ENCODE measurements around the gene NCOA1. TPM values are rescaled to one million over a fixed set of nuclear protein-coding genes. Genes with fewer than 3 reads are reported as not detected.

The NCOA1 gene
- total RNA-seq, 1 experiment from 2014 or later, result 11.6 TPM

DNA sequence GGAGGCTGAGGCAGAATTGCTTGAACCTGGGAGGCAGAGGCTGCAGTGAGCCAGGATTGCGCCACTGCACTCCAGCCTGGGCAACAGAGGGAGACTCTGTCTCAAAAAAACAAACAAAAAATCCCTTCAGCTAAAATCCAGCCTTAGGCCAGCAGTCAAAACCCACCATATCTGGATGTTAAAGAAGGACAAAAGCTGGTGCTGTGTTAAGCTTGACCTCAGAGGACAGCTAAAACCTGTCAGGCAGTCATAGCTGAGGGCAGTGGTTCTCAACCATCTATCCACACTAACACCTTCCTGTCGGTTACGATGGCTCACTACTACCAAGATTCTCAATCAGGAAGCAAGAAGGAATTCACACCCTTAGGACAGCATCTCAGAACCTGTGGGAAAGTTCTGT, 292.6 kb downstream of the NCOA1 start:
- no peaks in the 10 kb centered on the region for H3K36me3 ChIP-seq (ENCODE audit: low read depth)
- CTCF ChIA-PET, result no interaction called here
- H3K4me1 ChIP-seq (replicated peaks; ENCODE audit: insufficient read depth), result peaks cover 10% of the 10 kb centered on the region
- no peak overlapping the region for H2AFZ ChIP-seq
- no peak for DNase-seq
- no peak overlapping the region for H3K4me3 ChIP-seq
- H3K9me3 ChIP-seq (ENCODE audit: insufficient read depth, low read depth), result no peaks in the 10 kb centered on the region
- no peak overlapping the region for H3K4me2 ChIP-seq
- intact Hi-C loops (cut with micrococcal nuclease; ENCODE audit: unreplicated experiment), result no loop called here
- H3F3A ChIP-seq (ENCODE audit: insufficient read depth, low read depth), result no peaks in the 10 kb centered on the region
- H3K27ac ChIP-seq, result no peak overlapping the region
- H3K9me2 ChIP-seq (ENCODE audit: insufficient read depth), result no peaks in the 10 kb centered on the region; the same call in 1 of the 2 replicates
- TF ChIP-seq EZH2 (IDR thresholded peaks at IDR 0.05; ENCODE audit: low read depth), result no peak
- TF ChIP-seq, protein P1, sequence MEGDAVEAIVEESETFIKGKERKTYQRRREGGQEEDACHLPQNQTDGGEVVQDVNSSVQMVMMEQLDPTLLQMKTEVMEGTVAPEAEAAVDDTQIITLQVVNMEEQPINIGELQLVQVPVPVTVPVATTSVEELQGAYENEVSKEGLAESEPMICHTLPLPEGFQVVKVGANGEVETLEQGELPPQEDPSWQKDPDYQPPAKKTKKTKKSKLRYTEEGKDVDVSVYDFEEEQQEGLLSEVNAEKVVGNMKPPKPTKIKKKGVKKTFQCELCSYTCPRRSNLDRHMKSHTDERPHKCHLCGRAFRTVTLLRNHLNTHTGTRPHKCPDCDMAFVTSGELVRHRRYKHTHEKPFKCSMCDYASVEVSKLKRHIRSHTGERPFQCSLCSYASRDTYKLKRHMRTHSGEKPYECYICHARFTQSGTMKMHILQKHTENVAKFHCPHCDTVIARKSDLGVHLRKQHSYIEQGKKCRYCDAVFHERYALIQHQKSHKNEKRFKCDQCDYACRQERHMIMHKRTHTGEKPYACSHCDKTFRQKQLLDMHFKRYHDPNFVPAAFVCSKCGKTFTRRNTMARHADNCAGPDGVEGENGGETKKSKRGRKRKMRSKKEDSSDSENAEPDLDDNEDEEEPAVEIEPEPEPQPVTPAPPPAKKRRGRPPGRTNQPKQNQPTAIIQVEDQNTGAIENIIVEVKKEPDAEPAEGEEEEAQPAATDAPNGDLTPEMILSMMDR (conservative IDR thresholded peaks at IDR 0.05), result no peak
- H3K27me3 ChIP-seq (ENCODE audit: insufficient read depth, low read depth), result no peaks in the 10 kb centered on the region
- POLR2A ChIA-PET (ENCODE audit: unreplicated experiment), result no interaction called here
- no peaks in the 10 kb centered on the region for H3K79me2 ChIP-seq (ENCODE audit: low read depth)
- no TSS peak for BruUV-seq (replicated peaks)
- no peaks in the 10 kb centered on the region for H4K20me1 ChIP-seq (ENCODE audit: insufficient read depth)

DNA sequence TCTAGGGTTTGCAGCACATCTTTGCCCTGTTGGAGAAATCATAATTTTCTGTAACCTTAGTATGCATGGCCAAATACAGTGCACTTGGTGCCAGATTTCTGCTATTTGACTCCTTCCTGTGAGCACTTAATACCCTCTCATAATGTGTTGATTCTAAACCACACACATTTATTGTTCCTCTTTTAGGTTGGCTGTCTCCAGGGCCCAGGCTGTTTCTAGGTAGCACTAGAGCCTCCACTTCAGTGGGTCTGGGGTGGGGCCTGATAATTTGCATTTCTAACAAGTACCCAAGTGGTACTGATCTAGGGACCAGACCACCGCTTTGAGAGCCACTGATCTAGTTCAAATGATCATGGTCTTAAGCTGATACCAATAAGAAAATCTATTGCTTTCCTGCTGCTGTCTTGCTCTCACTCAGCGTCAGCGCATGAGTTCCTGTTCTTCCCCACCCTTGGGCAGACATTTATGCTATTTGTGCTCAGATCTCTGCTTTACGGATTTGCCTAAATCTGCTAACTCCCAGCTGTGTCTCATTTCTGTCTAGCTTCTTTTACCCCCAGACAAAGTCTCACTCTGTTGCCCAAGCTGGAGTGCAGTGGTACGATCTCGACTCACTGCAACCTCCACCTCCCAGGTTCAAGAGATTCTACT, 294.7 kb downstream of the NCOA1 start:
- BruUV-seq (replicated peaks), result no TSS peak
- CTCF ChIA-PET, result no interaction called here

DNA sequence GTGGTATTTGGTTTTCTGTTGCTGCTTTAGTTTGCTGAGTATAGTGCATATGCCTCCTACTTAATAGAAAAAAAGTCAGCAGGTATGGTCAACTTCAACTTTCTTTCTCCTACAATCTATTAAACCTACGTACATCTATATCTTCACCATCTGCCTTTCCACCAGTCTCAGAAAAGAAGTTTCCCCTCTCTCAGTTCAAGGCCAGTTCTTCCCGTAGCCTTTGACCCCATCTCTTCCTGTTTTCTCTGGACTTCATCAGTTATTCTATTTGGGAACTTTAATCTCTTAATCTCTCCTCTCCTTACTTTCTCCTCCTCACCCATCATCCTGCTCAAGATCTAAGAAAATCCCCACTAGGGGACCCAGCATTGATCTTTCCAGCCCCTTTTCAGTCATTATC, 296.5 kb downstream of the NCOA1 start:
- no peak for DNase-seq
- H3K27me3 ChIP-seq (ENCODE audit: insufficient read depth, low read depth), result no peaks in the 10 kb centered on the region
- intact Hi-C loops (cut with micrococcal nuclease; ENCODE audit: unreplicated experiment), result no loop called here
- H2AFZ ChIP-seq, result no peak overlapping the region
- peaks cover 13% of the 10 kb centered on the region; the same call in 1 of the 2 replicates for H3F3A ChIP-seq (ENCODE audit: insufficient read depth, low read depth)
- no TSS peak for BruUV-seq (replicated peaks)
- no peak overlapping the region for H3K4me3 ChIP-seq
- H4K20me1 ChIP-seq (ENCODE audit: insufficient read depth), result no peaks in the 10 kb centered on the region
- no peak overlapping the region for H3K4me2 ChIP-seq
- H3K27ac ChIP-seq, result no peak overlapping the region
- ChIA-PET POLR2A (ENCODE audit: unreplicated experiment) (no interaction called here), CTCF (no interaction called here)
- no peaks in the 10 kb centered on the region for H3K9me2 ChIP-seq (ENCODE audit: insufficient read depth)
- no peaks in the 10 kb centered on the region for H3K36me3 ChIP-seq (ENCODE audit: low read depth)
- no peaks in the 10 kb centered on the region for H3K9me3 ChIP-seq (ENCODE audit: insufficient read depth, low read depth)
- no peaks in the 10 kb centered on the region for H3K79me2 ChIP-seq (ENCODE audit: low read depth)
- TF ChIP-seq, protein P1 (conservative IDR thresholded peaks at IDR 0.05), result no peak
- no peak for TF ChIP-seq EZH2 (IDR thresholded peaks at IDR 0.05; ENCODE audit: low read depth)
- H3K4me1 ChIP-seq (replicated peaks; ENCODE audit: insufficient read depth), result peaks cover 13% of the 10 kb centered on the region

More for the DNA sequence above, 294.7 kb downstream of the NCOA1 start:
- no peaks in the 10 kb centered on the region for H3K9me3 ChIP-seq (ENCODE audit: insufficient read depth, low read depth)
- no peaks in the 10 kb centered on the region for H3K4me1 ChIP-seq (replicated peaks; ENCODE audit: insufficient read depth)
- no peaks in the 10 kb centered on the region for H3F3A ChIP-seq (ENCODE audit: insufficient read depth, low read depth)
- H3K27me3 ChIP-seq (ENCODE audit: insufficient read depth, low read depth), result no peaks in the 10 kb centered on the region
- no peak overlapping the region for H3K27ac ChIP-seq
- no peaks in the 10 kb centered on the region for H3K79me2 ChIP-seq (ENCODE audit: low read depth)
- no peak overlapping the region for H3K4me3 ChIP-seq
- no peaks in the 10 kb centered on the region for H3K9me2 ChIP-seq (ENCODE audit: insufficient read depth)
- intact Hi-C loops (cut with micrococcal nuclease; ENCODE audit: unreplicated experiment), result no loop called here
- no peak for TF ChIP-seq EZH2 (IDR thresholded peaks at IDR 0.05; ENCODE audit: low read depth)
- TF ChIP-seq, protein P1 (conservative IDR thresholded peaks at IDR 0.05), result no peak
- H2AFZ ChIP-seq, result no peak overlapping the region
- H3K36me3 ChIP-seq (ENCODE audit: low read depth), result no peaks in the 10 kb centered on the region
- POLR2A ChIA-PET (ENCODE audit: unreplicated experiment), result no interaction called here
- no peaks in the 10 kb centered on the region for H4K20me1 ChIP-seq (ENCODE audit: insufficient read depth)
- no peak for DNase-seq
- H3K4me2 ChIP-seq, result no peak overlapping the region
